ENCODE data around the gene C22orf42.

DNA sequence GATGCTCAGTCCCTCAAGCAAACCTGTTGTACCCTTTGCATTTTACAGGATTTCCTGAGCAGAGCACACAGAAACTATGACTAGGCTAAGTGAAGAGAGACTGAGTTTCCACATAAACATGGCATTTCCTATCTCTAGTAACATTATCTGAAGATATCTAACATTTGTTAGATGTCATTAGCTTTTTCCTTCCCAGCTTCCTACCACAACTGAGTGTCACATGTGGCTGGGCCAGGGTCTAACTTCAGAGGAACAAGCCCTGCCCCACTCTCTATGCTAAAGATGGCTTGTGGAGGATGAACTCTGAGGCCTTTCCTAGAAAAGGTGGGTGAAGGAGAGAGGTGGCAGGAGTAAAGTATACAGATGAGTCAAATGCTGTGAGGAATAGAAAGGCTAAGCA, 16.5 kb downstream of the C22orf42 start:
- TF ChIP-seq, protein P1, sequence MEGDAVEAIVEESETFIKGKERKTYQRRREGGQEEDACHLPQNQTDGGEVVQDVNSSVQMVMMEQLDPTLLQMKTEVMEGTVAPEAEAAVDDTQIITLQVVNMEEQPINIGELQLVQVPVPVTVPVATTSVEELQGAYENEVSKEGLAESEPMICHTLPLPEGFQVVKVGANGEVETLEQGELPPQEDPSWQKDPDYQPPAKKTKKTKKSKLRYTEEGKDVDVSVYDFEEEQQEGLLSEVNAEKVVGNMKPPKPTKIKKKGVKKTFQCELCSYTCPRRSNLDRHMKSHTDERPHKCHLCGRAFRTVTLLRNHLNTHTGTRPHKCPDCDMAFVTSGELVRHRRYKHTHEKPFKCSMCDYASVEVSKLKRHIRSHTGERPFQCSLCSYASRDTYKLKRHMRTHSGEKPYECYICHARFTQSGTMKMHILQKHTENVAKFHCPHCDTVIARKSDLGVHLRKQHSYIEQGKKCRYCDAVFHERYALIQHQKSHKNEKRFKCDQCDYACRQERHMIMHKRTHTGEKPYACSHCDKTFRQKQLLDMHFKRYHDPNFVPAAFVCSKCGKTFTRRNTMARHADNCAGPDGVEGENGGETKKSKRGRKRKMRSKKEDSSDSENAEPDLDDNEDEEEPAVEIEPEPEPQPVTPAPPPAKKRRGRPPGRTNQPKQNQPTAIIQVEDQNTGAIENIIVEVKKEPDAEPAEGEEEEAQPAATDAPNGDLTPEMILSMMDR (IDR thresholded peaks at IDR 0.05): no peak
- TF ChIP-seq POLR2A (IDR thresholded peaks at IDR 0.05): no peak
